ENCODE measurements around the gene CASP10. TPM values are rescaled to one million over a fixed set of nuclear protein-coding genes. Genes with fewer than 3 reads are reported as not detected.

CASP10 gene
- total and polyA plus RNA-seq, 9 of the 15 experiments (the other 6 are each of a cell fraction or from before 2014, with no cell fraction given): 7.1 to 20.4 (median 10.8) TPM

GRCh38 chr2:201275069-201275468 lies 92.1 kb downstream of the CASP10 start:
- H3K4me3 ChIP-seq: no peak overlapping the region
- no peak overlapping the region for H3K4me2 ChIP-seq (ENCODE audit: insufficient read depth, low read length)
- FAIRE-seq (no peak), ATAC-seq (no peak), DNase-seq (ENCODE audit: extremely low read depth in 1 of 4, low spot score in 3 of 4) (no peak)
- no peaks in the 10 kb centered on the region for H3K9me3 ChIP-seq (replicated peaks; ENCODE audit: control insufficient read depth, insufficient read depth, low read depth, low read length)
- in situ Hi-C loops (cut with MboI): no loop called here
- intact Hi-C loops (cut with micrococcal nuclease): no loop called here
- no peaks in the 10 kb centered on the region for H4K20me1 ChIP-seq (replicated peaks; ENCODE audit: control insufficient read depth, insufficient read depth, low read length)
- H3K36me3 ChIP-seq (ENCODE audit: control insufficient read depth, insufficient read depth, low read length): peaks cover 77% of the 10 kb centered on the region; the same call in 2 of the 3 replicates
- H2AFZ ChIP-seq (ENCODE audit: low read depth, low read length): no peak overlapping the region
- 95% methylated on average over 2 of the region's 2 CpGs for WGBS (ENCODE audit: insufficient coverage, low coverage, missing lambda C conversion rate)
- no peaks in the 10 kb centered on the region for H3K9me1 ChIP-seq (ENCODE audit: control insufficient read depth, insufficient read depth, low read length)
- no TSS peak for BruUV-seq (replicated peaks)
- H3K9ac ChIP-seq (ENCODE audit: insufficient read depth in 1 of 2, low read depth in 2 of 2, low read length in 2 of 2): no peak overlapping the region
- no peak for TF ChIP-seq ZNF696 (CRISPR knock-in tag; conservative IDR thresholded peaks at IDR 0.05)
- TF ChIP-seq ZBTB1 (CRISPR knock-in tag; IDR thresholded peaks at IDR 0.05; ENCODE audit: borderline replicate concordance, low read depth): no peak
- no peak for TF ChIP-seq PHB2 (IDR thresholded peaks at IDR 0.05; ENCODE audit: low read depth)
- TF ChIP-seq CBX1 (IDR thresholded peaks at IDR 0.05; ENCODE audit: low read depth): no peak
- TF ChIP-seq SMARCB1 (IDR thresholded peaks at IDR 0.05; ENCODE audit: insufficient read length, low read depth): no peak
- TF ChIP-seq ZNF507 (tag; conservative IDR thresholded peaks at IDR 0.05): no peak
- TF ChIP-seq MXD1 (CRISPR knock-in tag; IDR thresholded peaks at IDR 0.05; ENCODE audit: borderline replicate concordance, poor library complexity, severe bottlenecking): no peak
- no peak for TF ChIP-seq ZSCAN32 (CRISPR knock-in tag; IDR thresholded peaks at IDR 0.05)
- TF ChIP-seq ARID1B (IDR thresholded peaks at IDR 0.05): no peak
- TF ChIP-seq FOXJ3 (CRISPR knock-in tag; IDR thresholded peaks at IDR 0.05): no peak
- TF ChIP-seq KDM2B (CRISPR knock-in tag; IDR thresholded peaks at IDR 0.05): no peak
- no peak for TF ChIP-seq NCOR1 (IDR thresholded peaks at IDR 0.05)
- TF ChIP-seq SLC30A9 (CRISPR knock-in tag; IDR thresholded peaks at IDR 0.05): no peak
- TF ChIP-seq EP400 (IDR thresholded peaks at IDR 0.05): no peak
- no peak for TF ChIP-seq SPI1 (IDR thresholded peaks at IDR 0.05; ENCODE audit: borderline replicate concordance, low read depth, low read length)
- no peak for TF ChIP-seq NFYB (IDR thresholded peaks at IDR 0.05; ENCODE audit: extremely low read depth, insufficient read length)
- TF ChIP-seq MIER1 (IDR thresholded peaks at IDR 0.05; ENCODE audit: low read depth): no peak
- TF ChIP-seq FOXA1 (IDR thresholded peaks at IDR 0.05; ENCODE audit: borderline replicate concordance): no peak
- H3K27me3 ChIP-seq (ENCODE audit: control insufficient read depth in 2 of 2, insufficient read depth in 2 of 2, low read length in 2 of 2): no peaks in the 10 kb centered on the region
- peaks cover 0 to 2% of the 10 kb centered on the region in 2 experiments; a peak in 2 of 5 replicates for H3K4me1 ChIP-seq (replicated peaks in 1 of 2; ENCODE audit: control insufficient read depth in 2 of 2, insufficient read depth in 2 of 2, low read length in 2 of 2)
- H3K79me2 ChIP-seq (ENCODE audit: control insufficient read depth, insufficient read depth, low read length): no peaks in the 10 kb centered on the region
- ChIA-PET POLR2A (interaction anchor here (0.7 to 1.1 kb wide), 2 partner anchors 13 to 132 kb away, joined by 3 read pairs; no protein-coding TSS in a partner anchor), CTCF (ENCODE audit: low intra/inter-chr PET ratio) (no interaction called here)
- no peak overlapping the region for H3K27ac ChIP-seq (ENCODE audit: extremely low read depth, low read depth, low read length)

Measured in K562 (cell line).